GM21825 (cell line): ENCODE results near the gene ASMTL.
"Not testable (repeated sequence)": the region's sequence is repeated elsewhere in the genome, so short reads cannot be mapped to it uniquely, and the experiment has no call there.

ENCODE experiments used
- ATAC-seq: cut with Tn5 transposase; IDR thresholded peaks from one replicate; pipeline ENCODE4 v1.9.1; 2021; ENCODE audit warnings: mild to moderate bottlenecking, moderate library complexity; ENCODE audit not compliant: unreplicated experiment

ASMTL gene

DNA sequence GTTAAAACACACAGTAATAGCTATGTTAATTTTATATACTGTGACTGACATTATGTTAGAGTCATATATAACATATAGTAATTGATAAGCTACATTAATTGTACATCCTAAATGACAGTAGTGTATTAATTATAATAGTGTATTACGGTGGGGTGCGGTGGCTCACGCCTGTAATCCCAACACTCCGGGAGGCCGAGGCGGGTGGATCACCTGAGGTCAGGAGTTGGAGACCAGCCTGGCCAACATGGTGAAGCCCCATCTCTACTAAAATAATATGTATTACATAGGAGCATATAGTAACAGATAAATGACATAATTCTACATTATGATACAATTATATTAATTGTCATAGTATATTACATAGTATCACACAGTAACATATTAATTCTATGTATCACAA is 12.2 kb downstream of the ASMTL start:
- ATAC-seq: no peak

DNA sequence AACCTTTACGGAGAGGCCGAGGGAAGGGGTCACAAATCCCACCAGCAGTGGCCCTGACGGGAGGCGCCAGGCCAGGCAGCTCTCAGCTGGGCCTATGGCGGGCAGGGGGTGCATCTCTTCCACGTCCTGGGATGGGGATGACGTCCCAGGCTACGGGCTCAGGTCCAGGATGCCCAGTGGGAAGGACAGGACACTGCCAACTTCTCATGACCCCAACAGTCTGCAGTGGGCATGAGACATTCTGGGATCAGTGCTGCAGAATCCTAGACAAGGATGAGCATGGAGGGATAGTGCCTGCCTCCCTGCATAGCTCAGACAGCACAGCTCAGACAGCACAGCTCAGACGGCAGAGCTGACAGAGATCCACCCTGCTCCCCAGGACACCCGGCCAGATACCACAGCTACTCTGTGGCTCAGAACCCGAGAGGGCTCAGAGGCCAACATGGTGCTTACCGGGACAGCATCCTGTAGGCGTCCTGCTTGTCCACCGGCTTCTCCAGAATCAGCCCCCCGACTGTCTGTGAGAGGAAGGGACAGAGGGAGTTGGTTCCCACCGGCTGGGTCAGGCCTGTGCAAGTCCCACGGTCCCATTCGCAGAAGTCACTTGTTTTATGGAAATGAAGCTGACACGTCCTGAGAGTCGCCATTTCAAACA is 17.3 kb downstream of the ASMTL start:
- no peak for ATAC-seq

DNA sequence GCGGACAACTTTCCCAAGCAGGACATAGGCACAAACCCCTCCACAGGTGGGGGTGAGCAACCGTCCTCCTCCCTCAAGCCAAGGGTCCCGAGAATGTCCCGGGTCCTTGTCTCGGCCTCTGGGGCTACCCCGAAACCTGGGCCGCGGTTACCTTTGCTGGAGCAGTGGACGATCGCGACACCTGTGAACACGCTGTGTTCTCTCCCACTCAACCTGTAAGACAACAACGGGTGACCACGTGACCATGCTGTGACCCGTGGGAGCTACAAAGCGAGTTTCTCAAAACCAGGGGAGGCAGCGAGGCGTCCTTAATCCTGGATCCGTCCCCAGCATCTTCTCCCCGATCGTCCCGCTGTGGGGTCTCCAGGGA is 17.9 kb downstream of the ASMTL start:
- no peak for ATAC-seq

DNA sequence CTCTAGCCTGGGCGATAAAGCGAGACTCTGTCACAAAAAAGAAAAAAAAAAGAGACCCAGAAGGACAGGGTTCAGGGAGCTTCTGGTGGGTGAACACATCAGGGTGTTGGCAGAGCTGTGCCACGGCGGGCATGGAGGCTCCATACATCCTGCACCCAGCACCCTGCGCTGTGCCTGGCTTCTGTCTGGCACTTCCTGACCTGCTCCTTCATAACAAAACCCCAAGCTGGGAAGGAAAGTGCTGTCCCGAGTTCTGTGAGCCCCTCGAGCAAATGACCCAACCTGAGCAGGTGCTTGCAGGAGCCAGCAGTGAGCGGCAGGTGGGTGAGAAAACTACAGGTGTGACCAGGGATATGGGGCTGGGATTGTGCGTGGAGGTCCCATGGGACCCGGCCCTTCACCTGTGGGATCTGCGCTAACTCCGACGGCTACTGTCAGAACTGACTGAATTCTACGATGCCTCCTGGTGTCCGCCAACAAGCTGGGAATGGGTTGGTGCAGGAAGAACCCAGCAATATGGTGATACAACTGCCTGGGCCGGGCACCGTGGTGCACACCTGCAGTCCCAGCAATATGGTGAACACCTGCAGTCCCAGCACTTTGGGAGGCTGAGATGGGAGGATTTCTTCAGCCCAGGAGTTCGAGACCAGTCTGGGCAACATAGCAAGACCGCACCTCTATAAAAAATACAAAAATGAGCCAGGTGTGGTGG is 18.9 kb downstream of the ASMTL start:
- no peak for ATAC-seq

DNA sequence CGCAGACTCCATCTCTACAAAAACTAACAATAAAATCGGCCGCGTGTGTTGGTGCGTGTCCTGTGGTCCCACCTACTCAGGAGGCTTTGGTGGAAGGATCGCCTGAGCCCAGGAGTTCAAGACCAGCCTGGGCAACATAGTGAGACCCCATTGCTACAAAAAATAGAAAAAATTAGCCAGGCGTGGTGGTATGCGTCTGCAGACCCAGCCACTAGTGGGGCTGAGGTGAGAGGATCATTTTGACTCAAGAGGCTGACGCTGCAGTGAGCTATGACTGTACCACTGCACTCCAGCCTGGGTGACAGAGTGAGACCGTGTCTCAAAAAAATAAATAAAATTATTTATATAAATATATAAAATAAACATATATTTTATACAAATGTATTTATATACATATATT is 22.3 kb downstream of the ASMTL start:
- ATAC-seq: no peak

DNA sequence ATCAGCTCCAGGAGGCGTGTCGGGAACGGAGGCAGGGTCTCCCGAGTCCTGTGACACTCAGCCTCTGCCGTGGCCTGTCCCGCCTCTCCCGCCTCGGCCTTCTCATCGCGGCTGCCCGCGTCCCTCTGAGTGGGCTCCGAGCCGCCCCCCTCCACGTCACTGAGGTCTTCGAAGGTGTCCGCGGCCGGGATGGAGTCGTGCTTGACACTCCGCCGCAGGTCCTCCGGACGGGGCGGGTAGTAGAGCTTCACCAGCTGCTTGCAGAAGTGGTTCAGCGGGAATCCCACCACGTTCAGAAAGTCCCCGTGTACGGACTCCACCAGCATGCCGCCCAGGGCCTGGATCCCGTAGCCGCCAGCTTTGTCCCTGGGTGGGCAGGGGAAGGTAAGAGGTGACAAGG is 25.0 kb downstream of the ASMTL start:
- ATAC-seq: no peak

DNA sequence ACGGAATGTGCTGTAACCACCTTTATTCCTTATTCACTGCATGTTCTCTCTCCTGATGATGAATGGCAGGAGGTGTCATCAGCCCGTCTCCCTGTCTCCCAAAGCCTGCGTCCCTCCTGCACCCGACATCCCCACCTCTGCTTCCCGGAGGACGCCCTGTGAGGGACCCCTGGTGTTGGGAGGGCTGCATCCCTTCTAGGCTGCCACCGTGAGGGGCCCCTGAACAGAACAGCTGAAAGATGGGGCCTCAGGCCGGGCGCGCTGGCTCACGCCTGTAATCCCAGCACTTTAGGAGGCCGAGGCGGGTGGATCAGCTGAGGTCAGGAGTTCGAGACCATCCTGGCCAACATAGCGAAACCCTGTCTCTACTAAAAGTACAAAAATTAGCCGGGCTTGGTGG is 26.4 kb downstream of the ASMTL start:
- ATAC-seq: not testable (repeated sequence)

DNA sequence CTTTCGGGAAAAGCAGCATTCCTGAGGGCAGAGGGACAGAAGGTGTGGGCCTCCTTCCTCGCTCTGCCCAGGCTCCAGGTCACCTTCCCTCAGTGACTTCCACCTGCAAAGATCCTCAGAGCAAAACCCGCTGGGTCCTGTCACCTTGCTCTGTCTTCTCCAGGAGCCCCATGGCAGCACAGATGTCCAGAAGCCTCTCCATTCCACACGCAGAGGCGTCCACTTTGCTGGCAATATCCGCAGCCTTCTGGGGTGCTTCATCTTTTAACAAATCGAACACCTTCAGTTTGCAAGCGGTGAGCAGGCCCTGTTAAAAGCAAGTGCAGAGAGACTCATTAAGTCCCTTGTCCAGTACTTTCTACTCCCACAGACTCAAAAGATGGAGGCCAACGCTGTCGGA is 27.3 kb downstream of the ASMTL start:
- no peak for ATAC-seq

DNA sequence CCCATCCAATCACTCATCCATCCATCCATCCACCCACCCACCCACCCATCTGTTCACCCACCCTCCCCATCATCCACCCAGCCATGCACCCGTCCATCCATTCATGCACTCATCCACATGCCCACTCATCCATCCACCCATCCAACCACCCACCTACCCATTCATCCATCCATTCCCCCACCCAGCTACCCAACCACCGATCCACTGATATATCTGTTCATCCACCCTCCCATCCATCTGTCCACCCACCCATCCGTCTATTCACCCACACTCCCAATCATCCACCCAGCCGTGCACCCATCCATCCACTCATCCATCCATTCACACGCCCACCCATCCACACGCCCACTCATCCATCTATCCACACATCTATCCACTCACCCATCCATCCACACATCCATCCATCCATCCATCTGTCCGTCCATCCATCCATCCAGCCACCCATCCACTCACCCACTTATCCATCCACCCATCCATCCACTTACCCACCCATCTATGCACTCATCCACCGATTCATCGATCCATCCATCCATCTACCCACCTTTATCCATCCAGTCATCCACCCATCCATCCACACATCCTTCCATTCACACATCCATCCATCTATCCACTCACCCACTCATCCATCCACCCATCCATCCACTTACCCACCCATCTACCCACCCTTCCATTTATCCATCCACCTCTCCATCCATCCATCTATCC is 28.4 kb downstream of the ASMTL start:
- ATAC-seq: no peak

DNA sequence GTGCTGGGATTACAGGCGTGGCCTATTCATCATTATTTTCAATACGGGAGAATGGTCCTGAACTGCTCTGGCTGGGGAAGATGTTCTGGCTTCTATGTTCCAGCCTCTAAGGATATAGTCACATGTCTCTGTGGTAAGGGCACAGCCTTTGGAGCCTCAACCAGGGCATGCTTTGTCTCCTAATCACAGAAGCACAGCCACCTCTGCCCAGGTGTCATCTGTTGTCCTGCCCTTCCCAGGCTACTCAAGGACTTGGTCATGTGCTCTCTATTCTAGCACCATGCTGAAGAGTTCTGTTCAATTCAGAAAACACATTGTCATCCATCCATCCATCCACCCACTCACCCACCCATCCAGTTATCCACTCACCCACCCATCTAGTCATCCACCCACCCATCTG is 29.5 kb downstream of the ASMTL start:
- no peak for ATAC-seq

DNA sequence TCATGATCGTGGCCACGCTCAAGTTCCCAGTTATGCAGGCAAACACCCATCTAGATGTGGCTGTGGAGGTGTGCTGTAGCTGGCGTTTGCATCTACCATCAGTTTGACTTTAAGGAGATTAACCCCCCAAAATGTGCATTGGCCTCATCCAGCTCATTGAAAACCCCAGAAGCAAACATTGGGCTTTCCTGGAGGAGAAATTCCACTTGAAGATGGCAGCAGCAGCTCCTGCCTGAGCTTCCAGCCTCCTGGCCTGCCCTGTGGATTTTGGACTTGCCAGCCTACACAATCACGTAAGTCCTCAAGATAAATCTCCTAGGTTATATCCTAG is 30.6 kb downstream of the ASMTL start:
- no peak for ATAC-seq

DNA sequence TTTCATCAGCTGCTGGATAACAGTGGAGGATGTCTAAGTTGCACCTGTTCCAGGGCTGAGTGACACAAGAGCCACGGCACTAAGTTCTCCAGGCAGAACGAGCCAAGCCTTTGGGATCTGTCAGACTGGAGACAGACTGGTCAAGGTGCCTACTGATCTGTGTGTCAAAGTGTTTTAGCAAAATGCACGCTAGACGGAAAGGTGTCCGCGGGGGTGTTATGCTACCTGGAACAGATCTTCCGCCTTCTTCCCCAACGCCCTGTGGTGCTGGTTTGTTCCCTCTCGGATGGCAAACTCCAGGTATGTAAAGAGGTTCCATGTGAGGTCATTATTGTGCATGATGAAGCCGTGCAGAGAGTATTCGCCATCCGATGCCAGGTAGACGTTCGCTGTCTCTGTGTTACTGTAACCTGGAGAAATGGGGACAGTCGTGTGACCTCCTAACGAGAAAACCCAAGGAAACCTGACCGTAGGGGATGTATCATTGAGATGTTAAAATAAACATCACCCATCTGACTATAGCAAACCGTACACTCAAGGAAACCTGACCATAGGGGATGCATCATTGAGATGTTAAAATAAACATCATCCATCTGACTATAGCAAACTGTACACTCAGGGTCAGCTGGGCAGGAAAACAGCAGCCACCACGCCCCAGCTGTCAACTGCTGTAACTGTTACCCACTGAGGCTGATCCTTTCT is 31.1 kb downstream of the ASMTL start:
- no peak for ATAC-seq

DNA sequence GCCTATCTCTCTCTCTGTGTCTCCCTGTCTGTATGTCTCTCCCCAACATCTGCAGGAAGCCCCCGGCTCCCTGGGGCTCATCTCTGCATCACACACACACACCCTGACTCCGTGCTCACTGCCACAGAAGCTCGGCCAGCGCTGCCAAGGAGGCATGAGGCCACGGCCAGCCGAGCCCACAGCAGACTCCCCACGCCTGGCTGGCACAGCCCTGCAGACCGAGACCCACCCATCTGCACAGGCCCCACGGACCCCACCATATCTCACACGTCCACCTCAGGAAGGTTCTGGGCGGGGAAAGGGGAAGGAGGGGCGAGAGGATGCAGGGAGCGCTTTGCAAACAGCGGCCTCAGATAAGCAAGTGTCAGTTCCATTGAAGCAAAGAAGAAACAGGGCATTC is 32.3 kb downstream of the ASMTL start:
- ATAC-seq: no peak

DNA sequence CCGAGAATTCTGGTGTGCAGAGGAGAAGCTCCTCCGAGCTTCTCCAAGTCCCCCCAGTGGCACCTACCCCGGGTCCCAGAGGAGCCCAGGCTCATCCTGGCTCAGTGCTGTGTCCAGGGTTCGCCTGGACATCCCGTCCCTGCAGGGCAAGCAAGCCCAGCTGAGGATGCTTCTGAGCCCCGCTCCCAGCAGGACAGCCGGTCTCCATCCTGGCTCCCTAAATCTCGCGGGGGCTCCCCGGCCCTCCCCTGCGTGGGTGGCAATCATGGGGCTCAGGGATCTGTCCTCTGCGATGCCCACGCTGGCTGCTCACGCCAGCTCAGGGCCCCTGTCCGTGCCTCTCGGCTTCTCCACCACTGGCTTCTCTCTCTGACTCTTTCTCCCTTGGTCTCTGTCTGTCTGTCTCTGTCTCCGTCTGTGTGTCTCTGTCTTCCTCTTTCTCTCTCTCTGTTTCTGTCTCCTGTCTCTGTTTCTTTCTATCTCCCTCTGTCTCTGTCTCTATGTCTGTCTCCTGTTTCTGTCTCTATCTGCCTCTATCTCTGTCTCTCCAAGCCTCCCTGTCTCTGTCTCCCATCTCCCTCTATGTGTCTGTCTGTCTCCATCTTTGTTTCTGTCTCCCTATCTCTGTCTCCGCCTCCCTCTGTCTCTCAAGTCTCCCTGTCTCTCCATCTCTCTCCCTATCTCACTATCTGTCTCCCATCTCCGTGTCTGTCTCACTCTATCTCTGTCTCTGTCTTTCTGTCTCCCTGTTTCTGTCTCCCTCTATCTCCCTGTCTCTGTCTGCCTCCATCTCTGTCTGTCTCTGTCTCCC is 33.0 kb downstream of the ASMTL start:
- no peak for ATAC-seq

DNA sequence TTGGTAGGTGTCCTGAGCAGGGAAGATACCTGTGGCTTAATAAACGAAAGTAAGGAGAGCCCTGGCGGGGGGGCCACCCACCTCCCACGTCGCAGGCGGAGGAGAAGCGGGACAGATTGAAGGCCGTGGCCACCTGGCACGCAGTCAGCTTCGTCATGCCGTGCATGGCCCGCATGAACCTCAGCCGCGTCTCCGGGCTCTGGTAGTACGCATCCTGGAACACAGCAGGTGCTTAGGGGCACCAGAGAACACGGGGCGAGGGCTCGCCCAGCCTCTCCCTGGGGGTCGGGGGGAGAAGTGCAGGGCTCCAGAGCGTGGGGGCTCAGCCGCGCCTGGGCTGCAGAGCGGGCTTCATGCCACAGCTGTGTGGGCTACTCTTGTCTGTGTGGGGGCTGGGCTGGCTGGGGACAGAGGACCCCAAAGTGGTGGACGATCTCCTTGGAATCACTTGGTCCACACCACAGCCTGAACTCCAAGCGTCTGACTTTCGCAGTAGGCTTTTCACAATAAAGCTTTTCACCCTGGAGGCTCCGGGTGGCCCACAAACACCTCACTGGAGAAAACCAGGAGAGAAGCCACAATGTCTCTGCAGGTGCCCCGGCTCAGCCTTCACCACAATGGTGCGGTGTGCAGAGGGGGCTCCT is 33.7 kb downstream of the ASMTL start:
- no peak for ATAC-seq

DNA sequence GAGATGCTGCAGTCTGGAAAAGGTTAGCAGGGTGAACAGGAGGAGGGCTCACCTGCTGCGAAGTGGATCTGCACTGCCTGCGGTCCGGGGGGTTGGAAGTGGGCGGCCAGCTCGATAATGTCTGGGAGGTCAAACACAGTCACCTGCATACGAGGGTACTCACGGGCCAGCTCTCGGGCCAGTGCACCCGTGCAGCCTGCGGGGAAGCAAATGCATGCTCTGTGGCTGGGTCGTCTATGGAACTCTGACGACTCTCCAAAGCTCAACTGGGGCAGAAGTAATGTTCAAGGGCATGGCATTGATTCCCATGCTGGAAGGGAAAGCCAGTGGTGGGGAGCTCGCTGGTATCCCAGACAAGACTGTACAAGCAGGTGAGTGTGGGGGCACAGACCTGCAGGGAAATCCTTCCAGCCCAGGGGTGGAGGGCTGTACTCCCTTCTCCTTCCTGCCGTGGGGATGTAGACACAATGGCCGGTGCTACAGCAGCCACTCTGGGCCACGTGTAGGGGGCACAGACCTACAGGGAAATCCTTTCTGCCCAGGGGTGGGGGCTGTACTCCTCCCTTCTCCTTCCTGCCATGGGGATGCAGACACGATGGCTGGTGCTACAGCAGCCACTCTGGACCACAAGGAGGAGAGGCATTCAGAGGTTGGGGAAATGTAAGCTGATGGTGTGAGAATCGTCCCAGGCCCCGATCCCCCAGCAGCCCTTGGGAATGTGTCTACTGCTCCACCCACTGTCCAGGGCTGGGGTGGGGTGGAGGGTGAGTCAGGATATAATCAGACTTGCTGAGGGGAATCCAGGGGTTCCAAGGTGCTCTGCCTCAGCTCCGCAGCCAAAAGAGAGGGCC is 34.6 kb downstream of the ASMTL start:
- ATAC-seq: no peak

DNA sequence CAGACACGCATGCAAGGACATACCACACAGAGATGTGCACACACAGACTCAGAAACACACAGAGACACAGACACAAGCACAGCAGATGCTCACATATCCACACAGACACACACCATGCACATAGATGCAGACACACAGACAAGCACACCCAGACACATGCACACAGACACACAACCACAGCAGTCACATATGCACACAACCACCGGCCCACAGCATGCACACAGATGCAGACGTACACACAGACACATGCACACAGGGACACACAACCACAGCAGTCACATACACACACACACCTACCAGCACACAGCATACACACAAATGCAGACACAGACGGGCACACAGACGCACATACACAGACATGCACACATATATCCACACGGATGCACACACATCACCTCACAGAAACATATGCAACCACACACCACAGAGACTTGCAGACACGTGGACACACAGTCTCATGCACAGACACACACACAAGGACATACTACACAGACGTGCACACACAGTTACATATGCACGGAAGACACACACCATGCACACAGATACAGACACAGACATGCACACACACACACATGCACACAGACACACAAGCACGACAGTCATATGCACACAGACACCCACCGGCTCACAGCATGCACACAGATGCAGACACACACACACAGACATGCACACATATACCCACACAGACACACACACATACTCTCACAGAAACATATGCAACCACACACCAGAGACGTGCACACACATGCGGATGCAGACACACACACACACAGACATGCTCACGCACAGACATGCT is 35.5 kb downstream of the ASMTL start:
- no peak for ATAC-seq

DNA sequence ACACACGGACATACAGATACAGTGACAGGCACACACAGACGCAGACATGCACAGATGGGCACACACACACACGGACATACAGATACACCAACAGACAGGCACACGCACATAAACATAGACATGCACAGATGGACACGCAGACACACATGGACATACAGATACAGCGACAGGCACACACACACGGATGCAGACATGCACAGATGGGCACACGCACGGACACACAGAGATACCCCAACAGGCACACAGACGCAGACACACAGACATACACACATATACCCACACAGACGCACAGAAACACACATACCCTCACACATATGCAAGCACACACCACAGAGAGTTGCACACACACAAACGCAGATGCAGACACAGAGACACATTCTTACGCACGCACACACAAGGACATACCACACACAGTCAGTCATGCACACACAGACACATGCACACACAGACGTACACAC is 36.4 kb downstream of the ASMTL start:
- no peak for ATAC-seq
